Caco-2 (cell line): Measurements from ENCODE around the gene TNRC6B. TPM values are rescaled to one million over a fixed set of nuclear protein-coding genes. Genes with fewer than 3 reads are reported as not detected.

ENCODE experiments used
- BruUV-seq: library from RNA; stranded (reverse); fragments of 400-500 nt; replicated peaks from 2 replicates; lab custom pipeline; 2021; lab: Mats Ljungman, UMichigan
- CTCF ChIA-PET: fragments of 300-600 bp; sonication (Branson Sonifier 250); formaldehyde crosslinking; loops from one replicate; lab custom pipeline; 2022; ENCODE audit warnings: antibody characterized with exemption; lab: Charles Lee
- POLR2A ChIA-PET: fragments of 300-600 bp; sonication (Branson Sonifier 250); formaldehyde crosslinking; loops from one replicate; lab custom pipeline; 2022; ENCODE audit warnings: antibody characterized with exemption; lab: Charles Lee
- DNase-seq, 2 experiments: peaks; one replicate each; pipeline versions ENCODE4 v3.0.0 to v3.0.0-alpha.2; 2020 to 2022
- H3K27me3 ChIP-seq: replicated peaks from 2 replicates; pipeline ENCODE4 v1.6.0; 2011; ENCODE audit warnings: low read length; ENCODE audit not compliant: control insufficient read depth, insufficient read depth
- H3K36me3 ChIP-seq: 2 replicates; pipeline ENCODE4 v1.5.1; 2011; ENCODE audit warnings: low read length; ENCODE audit not compliant: control insufficient read depth, insufficient read depth
- H3K4me1 ChIP-seq: fragments of 250-450 bp; sonication (Bioruptor Pico); 2 replicates; pipeline ENCODE4 v1.5.1; 2020; ENCODE audit warnings: mild to moderate bottlenecking
- H3K4me3 ChIP-seq: 2 replicates; pipeline ENCODE4 v1.5.1; 2011; ENCODE audit warnings: low read depth, mild to moderate bottlenecking, control low read depth, low read length
- H3K9me3 ChIP-seq: fragments of 250-450 bp; sonication (Bioruptor Pico); 2 replicates; pipeline ENCODE4 v1.5.1; 2020; ENCODE audit warnings: mild to moderate bottlenecking, moderate library complexity
- H3K27ac Mint-ChIP-seq: one replicate; pipeline ENCODE4 v1.8.0; 2022; ENCODE audit warnings: mixed read lengths; ENCODE audit not compliant: unreplicated experiment
- H3K27me3 Mint-ChIP-seq: one replicate; pipeline ENCODE4 v1.8.0; 2022; ENCODE audit warnings: mixed read lengths; ENCODE audit not compliant: insufficient read depth, unreplicated experiment
- H3K36me3 Mint-ChIP-seq: one replicate; pipeline ENCODE4 v1.8.0; 2022; ENCODE audit warnings: mild to moderate bottlenecking, mixed read lengths; ENCODE audit not compliant: insufficient read depth, unreplicated experiment
- H3K4me1 Mint-ChIP-seq: one replicate; pipeline ENCODE4 v1.8.0; 2022; ENCODE audit warnings: low read depth, mixed read lengths; ENCODE audit not compliant: unreplicated experiment
- H3K4me3 Mint-ChIP-seq: one replicate; pipeline ENCODE4 v1.8.0; 2022; ENCODE audit warnings: mild to moderate bottlenecking, moderate library complexity, mixed read lengths; ENCODE audit not compliant: unreplicated experiment
- H3K9me3 Mint-ChIP-seq: one replicate; pipeline ENCODE4 v1.8.0; 2022; ENCODE audit warnings: mixed read lengths; ENCODE audit not compliant: unreplicated experiment
- CTCF ChIP-seq, 2 experiments: fragments of 200-600 bp in 1 of 2; IDR thresholded peaks; 1 replicate in 1 of 2; 2 replicates in 1 of 2; pipeline versions ENCODE4 v1.5.1 to v1.8.0; 2011 to 2022; ENCODE audit warnings: antibody characterized with exemption in 1 of 2, control low read depth in 1 of 2, inconsistent platforms in 1 of 2, low read depth in 1 of 2, low read length in 1 of 2, mild to moderate bottlenecking in 1 of 2, moderate library complexity in 1 of 2; ENCODE audit not compliant: insufficient read depth in 1 of 2, severe bottlenecking in 1 of 2, unreplicated experiment in 1 of 2
- intact Hi-C: fragments of 100-400 bp; cut with micrococcal nuclease; formaldehyde crosslinking; loops from one replicate; pipeline ENCODE4 v1.10.0; 2022; ENCODE audit not compliant: unreplicated experiment
- total RNA-seq: library from RNA; stranded (reverse); gene quantifications from 2 replicates; pipeline ENCODE4 v1.2.3, GENCODE V29; 2022

TNRC6B gene
- total RNA-seq, 1 experiment from 2014 or later, result 23.5 TPM

GRCh38 chr22:40240160-40240559, 62.4 kb downstream of the TNRC6B start:
- H3K27me3 ChIP-seq, result no peaks in the 10 kb centered on the region
- Mint-ChIP-seq H3K36me3 (no peaks in the 10 kb centered on the region), H3K27me3 (no peaks in the 10 kb centered on the region), H3K4me1 (peaks cover 7% of the 10 kb centered on the region), H3K4me3 (no peak overlapping the region), H3K9me3 (no peaks in the 10 kb centered on the region), H3K27ac (no peak overlapping the region)
- no peaks in the 10 kb centered on the region for H3K9me3 ChIP-seq
- no TSS peak for BruUV-seq
- TF ChIP-seq CTCF (IDR thresholded peaks at IDR 0.05; ENCODE audit: insufficient read depth in 1 of 2, low read depth in 1 of 2, low read length in 1 of 2, severe bottlenecking in 1 of 2, unreplicated experiment in 1 of 2), result no peak
- no peaks in the 10 kb centered on the region for H3K36me3 ChIP-seq
- no peaks in the 10 kb centered on the region; the same call in 1 of the 2 replicates for H3K4me1 ChIP-seq
- ChIA-PET CTCF (no interaction called here), POLR2A (no interaction called here)
- H3K4me3 ChIP-seq, result no peak overlapping the region
- intact Hi-C loops, result no loop called here
- no peak for DNase-seq

GRCh38 chr22:40240686-40241085, 63.0 kb downstream of the TNRC6B start:
- DNase-seq, result no peak
- intact Hi-C loops, result no loop called here
- Mint-ChIP-seq H3K4me3 (no peak overlapping the region), H3K27me3 (no peaks in the 10 kb centered on the region), H3K36me3 (no peaks in the 10 kb centered on the region), H3K4me1 (peaks cover 7% of the 10 kb centered on the region), H3K9me3 (no peaks in the 10 kb centered on the region), H3K27ac (no peak overlapping the region)
- H3K36me3 ChIP-seq, result no peaks in the 10 kb centered on the region
- no peaks in the 10 kb centered on the region for H3K27me3 ChIP-seq
- no peaks in the 10 kb centered on the region; the same call in 1 of the 2 replicates for H3K4me1 ChIP-seq
- H3K9me3 ChIP-seq, result no peaks in the 10 kb centered on the region
- no peak overlapping the region for H3K4me3 ChIP-seq
- POLR2A ChIA-PET, result no interaction called here
- no peak for TF ChIP-seq CTCF (IDR thresholded peaks at IDR 0.05; ENCODE audit: insufficient read depth in 1 of 2, low read depth in 1 of 2, low read length in 1 of 2, severe bottlenecking in 1 of 2, unreplicated experiment in 1 of 2)
- CTCF ChIA-PET, result no interaction called here
- BruUV-seq, result no TSS peak

DNA sequence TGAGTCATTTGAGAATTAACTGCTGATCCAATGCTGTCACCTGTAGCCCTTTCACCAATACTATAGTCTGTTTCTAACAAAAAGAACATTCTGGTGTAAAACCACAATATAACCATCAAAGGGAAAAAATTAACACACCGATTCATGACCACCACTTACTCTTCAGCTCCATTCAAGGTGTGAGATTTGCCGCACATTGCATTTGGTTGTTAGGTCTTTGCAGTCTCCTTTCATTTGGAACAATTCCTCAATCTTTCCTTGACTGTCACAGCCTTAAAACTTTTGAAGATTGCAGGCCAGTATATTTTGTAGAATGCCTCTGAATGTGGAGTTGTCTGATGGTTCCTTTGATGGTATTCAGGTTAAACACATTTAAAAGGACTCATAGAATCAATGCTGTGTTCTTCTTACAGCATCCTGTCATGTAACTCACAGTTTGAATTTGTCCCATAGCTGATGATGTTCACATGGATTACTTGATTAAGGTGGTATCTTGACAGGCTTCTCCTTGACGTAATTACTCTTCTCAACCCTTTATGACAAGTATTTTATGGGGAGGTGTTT, 63.6 kb downstream of the TNRC6B start:
- no peaks in the 10 kb centered on the region for H3K36me3 Mint-ChIP-seq
- ChIA-PET POLR2A (interaction anchor here (0.6 kb wide), 1 partner anchor 54 kb away, joined by 4 read pairs; no protein-coding TSS in a partner anchor), CTCF (no interaction called here)
- no peak overlapping the region for H3K27ac Mint-ChIP-seq
- Histone ChIP-seq H3K4me1 (no peaks in the 10 kb centered on the region; the same call in 1 of the 2 replicates), H3K27me3 (no peaks in the 10 kb centered on the region), H3K9me3 (no peaks in the 10 kb centered on the region), H3K36me3 (no peaks in the 10 kb centered on the region), H3K4me3 (no peak overlapping the region)
- no peaks in the 10 kb centered on the region for H3K9me3 Mint-ChIP-seq
- no peak overlapping the region for H3K4me3 Mint-ChIP-seq
- no peak for DNase-seq
- peaks cover 7% of the 10 kb centered on the region for H3K4me1 Mint-ChIP-seq
- intact Hi-C loops, result no loop called here
- no peaks in the 10 kb centered on the region for H3K27me3 Mint-ChIP-seq
- no TSS peak for BruUV-seq
- TF ChIP-seq CTCF (IDR thresholded peaks at IDR 0.05; ENCODE audit: insufficient read depth in 1 of 2, low read depth in 1 of 2, low read length in 1 of 2, severe bottlenecking in 1 of 2, unreplicated experiment in 1 of 2), result no peak
